Keratinocyte (primary cell): ENCODE results near the gene SDC1. TPM values are rescaled to one million over a fixed set of nuclear protein-coding genes. Genes with fewer than 3 reads are reported as not detected.
A peak's percentile ranks its signal among the peaks of the same experiment; 100 is the strongest.

Experiments
- DNase-seq: peaks from one replicate; pipeline ENCODE4 v3.0.0-alpha.2; 2011; ENCODE audit warnings: low read depth, missing footprints, low spot score
- FAIRE-seq: peaks from 2 replicates; lab custom pipeline; 2011; peaks lifted over from hg19 to GRCh38; lab: Jason Lieb, UNC
- H2AFZ ChIP-seq: 2 replicates; pipeline ENCODE4 v1.6.0; 2012; ENCODE audit warnings: low read length, control low read depth, inconsistent platforms; ENCODE audit not compliant: control insufficient read depth
- H3K27ac ChIP-seq: 2 replicates; pipeline ENCODE4 v1.5.1; 2011; ENCODE audit warnings: low read length; ENCODE audit not compliant: control insufficient read depth, insufficient read depth
- H3K27me3 ChIP-seq: 3 replicates; pipeline ENCODE4 v1.6.0; 2011; ENCODE audit warnings: low read length; ENCODE audit not compliant: control insufficient read depth, insufficient read depth; ENCODE audit errors: extremely low read depth
- H3K36me3 ChIP-seq, 2 experiments: 2 replicates in 1 of 2; 3 replicates in 1 of 2; pipeline ENCODE4 v1.5.1; 2011; ENCODE audit warnings: low read length in 2 of 2, mild to moderate bottlenecking in 1 of 2; ENCODE audit not compliant: control insufficient read depth in 2 of 2, insufficient read depth in 2 of 2; ENCODE audit errors: extremely low read depth in 1 of 2
- H3K4me1 ChIP-seq: 3 replicates; pipeline ENCODE4 v1.5.1; 2011; ENCODE audit warnings: low read length; ENCODE audit not compliant: control insufficient read depth, insufficient read depth; ENCODE audit errors: extremely low read depth
- H3K4me2 ChIP-seq: 3 replicates; pipeline ENCODE4 v1.6.0; 2011; ENCODE audit warnings: low read depth, low read length; ENCODE audit not compliant: control insufficient read depth, insufficient read depth; ENCODE audit errors: extremely low read depth
- H3K4me3 ChIP-seq, 3 experiments: fragments of 200-600 bp in 1 of 3; sonication (generic) in 1 of 3; 2 replicates in 2 of 3; 3 replicates in 1 of 3; pipeline ENCODE4 v1.5.1; 2011 to 2016; ENCODE audit warnings: low read length in 3 of 3, mild to moderate bottlenecking in 3 of 3, control low read depth in 2 of 3, inconsistent platforms in 1 of 3, low read depth in 1 of 3, mixed read lengths in 1 of 3, mixed run types in 1 of 3, moderate library complexity in 1 of 3; ENCODE audit not compliant: control insufficient read depth in 2 of 3, insufficient read depth in 2 of 3; ENCODE audit errors: extremely low read depth in 1 of 3
- H3K79me2 ChIP-seq: 2 replicates; pipeline ENCODE4 v1.6.0; 2012; ENCODE audit warnings: low read length; ENCODE audit not compliant: control insufficient read depth, insufficient read depth
- H3K9ac ChIP-seq: 3 replicates; pipeline ENCODE4 v1.6.0; 2011; ENCODE audit warnings: low read length; ENCODE audit not compliant: control insufficient read depth, insufficient read depth; ENCODE audit errors: extremely low read depth
- H3K9me1 ChIP-seq: 3 replicates; pipeline ENCODE4 v1.6.0; 2011; ENCODE audit warnings: low read length; ENCODE audit not compliant: control insufficient read depth, insufficient read depth; ENCODE audit errors: extremely low read depth
- H3K9me3 ChIP-seq: 2 replicates; pipeline ENCODE4 v1.5.1; 2012; ENCODE audit warnings: low read depth, low read length; ENCODE audit not compliant: control insufficient read depth
- H4K20me1 ChIP-seq: 3 replicates; pipeline ENCODE4 v1.6.0; 2011; ENCODE audit warnings: low read length; ENCODE audit not compliant: control insufficient read depth, insufficient read depth; ENCODE audit errors: extremely low read depth
- EZH2 ChIP-seq: IDR thresholded peaks from one replicate; pipeline ENCODE4 v1.6.1; 2012; ENCODE audit warnings: inconsistent platforms, mild to moderate bottlenecking, low read length, moderate library complexity
- dilution Hi-C: fragments of 300-500 bp; cut with MboI; formaldehyde crosslinking; loops from one replicate; pipeline ENCODE4 v1.7.0; 2020; ENCODE audit warnings: low sequenced_read_pairs; ENCODE audit not compliant: extremely low pct_ligation_motif_present
- polyA plus RNA-seq, 5 experiments: library from polyadenylated mRNA; depleted of rRNA in 3 of 5; stranded (reverse) in 3 of 5; stranded (forward) in 1 of 5; unstranded in 1 of 5; fragments of >200 nt; gene quantifications; 1 replicate in 1 of 5; 2 replicates in 3 of 5; 3 replicates in 1 of 5; pipeline versions ENCODE4 v1.2.1 to v1.2.3, GENCODE V29; 2011 to 2012; ENCODE audit warnings: missing spikeins in 2 of 5, low read depth in 1 of 5, low replicate concordance in 1 of 5
- TF ChIP-seq, protein P1 (sequence below), 3 experiments: IDR thresholded peaks in 1 of 3; conservative IDR thresholded peaks in 1 of 3; optimal IDR thresholded peaks in 1 of 3; 2 replicates in 2 of 3; 3 replicates in 1 of 3; pipeline versions ENCODE3 to v1.5.1; 2011; ENCODE audit warnings: low read length in 3 of 3, mild to moderate bottlenecking in 3 of 3, moderate library complexity in 2 of 3, control low read depth in 1 of 3, inconsistent platforms in 1 of 3; ENCODE audit not compliant: insufficient read depth in 2 of 3; ENCODE audit errors: extremely low read depth in 1 of 3

Gene SDC1
- polyA plus RNA-seq, 1 donor (not counting 4 experiments of a cell fraction or from before 2014, with no cell fraction given) = 696 TPM

DNA sequence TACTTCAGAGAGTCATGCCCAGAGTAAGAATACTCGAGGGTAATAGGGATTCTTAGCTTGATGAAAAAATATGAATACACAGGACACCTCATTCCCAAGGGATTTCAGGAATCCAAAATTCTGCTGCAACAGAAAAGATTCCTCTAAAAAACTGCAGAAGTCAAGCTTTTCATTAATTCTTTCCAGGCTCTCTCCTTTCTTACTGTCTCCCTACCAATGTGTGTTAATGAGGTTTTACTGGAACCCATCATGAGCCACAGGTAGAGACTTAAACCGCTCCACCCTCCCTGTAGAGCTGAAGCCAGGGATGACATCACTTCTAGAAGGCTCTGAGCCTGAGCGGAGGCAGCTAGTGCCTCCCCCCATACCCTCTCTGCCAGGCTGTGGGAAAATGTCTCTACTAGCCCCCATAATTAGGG lies 3.4 kb downstream of the SDC1 start:
- Histone ChIP-seq H4K20me1 (peaks cover 29% of the 10 kb centered on the region), H3K79me2 (peaks cover 89% of the 10 kb centered on the region), H3K27me3 (no peaks in the 10 kb centered on the region), H2AFZ (no peak overlapping the region), H3K4me3 (peak overlapping the region; percentile 82 to 94 (median 91)), H3K9me3 (no peaks in the 10 kb centered on the region), H3K4me1 (peaks cover 71% of the 10 kb centered on the region), H3K36me3 (peaks cover 11 to 59% of the 10 kb centered on the region in 2 experiments), H3K27ac (peak overlapping the region; percentile 96), H3K4me2 (peak overlapping the region; percentile 100), H3K9me1 (no peaks in the 10 kb centered on the region), H3K9ac (peak overlapping the region; percentile 96)
- FAIRE-seq (peak; percentile 77), DNase-seq (no peak)
- TF ChIP-seq EZH2 = no peak
- TF ChIP-seq, protein P1, sequence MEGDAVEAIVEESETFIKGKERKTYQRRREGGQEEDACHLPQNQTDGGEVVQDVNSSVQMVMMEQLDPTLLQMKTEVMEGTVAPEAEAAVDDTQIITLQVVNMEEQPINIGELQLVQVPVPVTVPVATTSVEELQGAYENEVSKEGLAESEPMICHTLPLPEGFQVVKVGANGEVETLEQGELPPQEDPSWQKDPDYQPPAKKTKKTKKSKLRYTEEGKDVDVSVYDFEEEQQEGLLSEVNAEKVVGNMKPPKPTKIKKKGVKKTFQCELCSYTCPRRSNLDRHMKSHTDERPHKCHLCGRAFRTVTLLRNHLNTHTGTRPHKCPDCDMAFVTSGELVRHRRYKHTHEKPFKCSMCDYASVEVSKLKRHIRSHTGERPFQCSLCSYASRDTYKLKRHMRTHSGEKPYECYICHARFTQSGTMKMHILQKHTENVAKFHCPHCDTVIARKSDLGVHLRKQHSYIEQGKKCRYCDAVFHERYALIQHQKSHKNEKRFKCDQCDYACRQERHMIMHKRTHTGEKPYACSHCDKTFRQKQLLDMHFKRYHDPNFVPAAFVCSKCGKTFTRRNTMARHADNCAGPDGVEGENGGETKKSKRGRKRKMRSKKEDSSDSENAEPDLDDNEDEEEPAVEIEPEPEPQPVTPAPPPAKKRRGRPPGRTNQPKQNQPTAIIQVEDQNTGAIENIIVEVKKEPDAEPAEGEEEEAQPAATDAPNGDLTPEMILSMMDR (optimal IDR thresholded peaks at IDR 0.05 in 1 of 3, IDR thresholded peaks at IDR 0.05 in 1 of 3, conservative IDR thresholded peaks at IDR 0.05 in 1 of 3; ENCODE audit: extremely low read depth in 1 of 3, insufficient read depth in 2 of 3, low read length in 3 of 3) = no peak
- dilution Hi-C loops = no loop called here

DNA sequence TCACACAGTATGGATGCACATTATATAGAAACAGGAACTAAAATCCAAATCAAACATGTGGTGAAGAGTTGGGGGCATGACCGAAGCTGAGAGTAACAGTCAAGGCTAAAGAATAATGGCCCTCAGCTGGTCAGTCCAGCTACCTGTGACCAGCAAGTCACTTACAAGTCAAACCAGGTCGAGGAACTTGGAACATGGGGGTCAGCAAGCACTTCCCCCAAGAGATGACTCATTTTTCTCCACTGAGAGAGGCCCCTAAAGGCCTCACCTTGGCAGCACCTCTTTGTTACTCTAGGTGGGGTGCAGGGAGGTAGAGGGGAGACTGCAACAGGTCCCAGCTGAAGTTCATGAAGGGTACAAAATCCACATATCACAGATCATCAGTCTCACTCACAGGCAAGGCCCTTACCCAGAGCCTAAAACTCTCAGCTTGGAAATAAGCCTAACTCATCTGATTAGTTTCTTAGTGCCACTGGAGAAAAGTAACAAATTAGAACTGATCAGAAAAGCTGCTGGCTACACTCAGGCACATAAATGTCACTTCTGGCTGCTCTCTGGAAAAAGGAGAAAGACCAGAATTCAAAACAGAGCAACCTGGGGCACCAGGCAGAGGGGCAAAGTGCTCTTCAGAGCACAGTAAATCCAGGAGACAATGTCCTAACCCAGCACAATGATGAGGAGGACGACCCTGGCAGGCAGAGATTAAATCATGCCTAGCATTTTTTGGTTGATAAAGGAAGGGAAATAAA lies 4.0 kb downstream of the SDC1 start:
- H3K9me1 ChIP-seq = no peaks in the 10 kb centered on the region
- H3K9ac ChIP-seq = peak overlapping the region; percentile 96
- peak overlapping the region; percentile 82 to 94 (median 91) for H3K4me3 ChIP-seq
- peak overlapping the region; percentile 96 for H3K27ac ChIP-seq
- H3K79me2 ChIP-seq = peaks cover 90% of the 10 kb centered on the region
- H3K9me3 ChIP-seq = no peaks in the 10 kb centered on the region
- H3K36me3 ChIP-seq = peaks cover 11 to 65% of the 10 kb centered on the region in 2 experiments
- H3K27me3 ChIP-seq = no peaks in the 10 kb centered on the region
- no peak overlapping the region for H2AFZ ChIP-seq
- dilution Hi-C loops = no loop called here
- H3K4me2 ChIP-seq = peak overlapping the region; percentile 100
- peaks cover 71% of the 10 kb centered on the region for H3K4me1 ChIP-seq
- FAIRE-seq (peak; percentile 23), DNase-seq (no peak)
- H4K20me1 ChIP-seq = peaks cover 34% of the 10 kb centered on the region
- no peak for TF ChIP-seq EZH2
- TF ChIP-seq, protein P1 (optimal IDR thresholded peaks at IDR 0.05 in 1 of 3, IDR thresholded peaks at IDR 0.05 in 1 of 3, conservative IDR thresholded peaks at IDR 0.05 in 1 of 3; ENCODE audit: extremely low read depth in 1 of 3, insufficient read depth in 2 of 3, low read length in 3 of 3) = no peak
